CD4-positive, alpha-beta T cell treated with Interleukin-6 for 4 hours (primary cell): Measurements from ENCODE around the gene WASHC2C.
"Not testable (repeated sequence)": the region's sequence is repeated elsewhere in the genome, so short reads cannot be mapped to it uniquely, and the experiment has no call there.

ENCODE experiments used
- DNase-seq: peaks from one replicate; pipeline ENCODE4 v3.0.0-alpha.2; 2020; ENCODE audit warnings: mixed read lengths

WASHC2C gene

GRCh38 chr10:45726703-45727420, at the start of gene WASHC2C:
Gene WASHC2C (plus strand): TSS chr10:45727266. CDS start chr10:45727318, 52 bp downstream.
- peak; percentile 83 for DNase-seq

- not testable (repeated sequence) for DNase-seq
Measured at GRCh38 chr10:45678467-45678866, 48.6 kb upstream of the WASHC2C start.

GRCh38 chr10:45710200-45710796, 16.8 kb upstream of the WASHC2C start:
- not testable (repeated sequence) for DNase-seq

GRCh38 chr10:45711223-45711622, 15.8 kb upstream of the WASHC2C start:
- not testable (repeated sequence) for DNase-seq

- not testable (repeated sequence) for DNase-seq
Measured at GRCh38 chr10:45717053-45717452, 10.0 kb upstream of the WASHC2C start.

GRCh38 chr10:45717642-45718041, 9.4 kb upstream of the WASHC2C start:
- not testable (repeated sequence) for DNase-seq

GRCh38 chr10:45721503-45721902, 5.6 kb upstream of the WASHC2C start:
- not testable (repeated sequence) for DNase-seq

- not testable (repeated sequence) for DNase-seq
Measured at GRCh38 chr10:45723851-45724250, 3.2 kb upstream of the WASHC2C start.

- DNase-seq: not testable (repeated sequence)
Measured at GRCh38 chr10:45727421-45727965, 427 bp downstream of the WASHC2C start.

- not testable (repeated sequence) for DNase-seq
Measured at GRCh38 chr10:45734449-45734848, 7.4 kb downstream of the WASHC2C start.

GRCh38 chr10:45734867-45735266, 7.8 kb downstream of the WASHC2C start:
- DNase-seq: not testable (repeated sequence)

GRCh38 chr10:45741559-45741958, 14.5 kb downstream of the WASHC2C start:
- not testable (repeated sequence) for DNase-seq

- DNase-seq: not testable (repeated sequence)
Measured at GRCh38 chr10:45742014-45742413, 14.9 kb downstream of the WASHC2C start.

- not testable (repeated sequence) for DNase-seq
Measured at GRCh38 chr10:45751141-45751540, 24.1 kb downstream of the WASHC2C start.

- DNase-seq: not testable (repeated sequence)
Measured at GRCh38 chr10:45752210-45752609, 25.1 kb downstream of the WASHC2C start.

GRCh38 chr10:45753979-45754495, 27.0 kb downstream of the WASHC2C start:
- not testable (repeated sequence) for DNase-seq

GRCh38 chr10:45755083-45755482, 28.0 kb downstream of the WASHC2C start:
- DNase-seq: not testable (repeated sequence)

- not testable (repeated sequence) for DNase-seq
Measured at GRCh38 chr10:45756065-45756464, 29.0 kb downstream of the WASHC2C start.

- not testable (repeated sequence) for DNase-seq
Measured at GRCh38 chr10:45757661-45758396, 30.8 kb downstream of the WASHC2C start.

- DNase-seq: not testable (repeated sequence)
Measured at GRCh38 chr10:45761622-45762021, 34.6 kb downstream of the WASHC2C start.

- not testable (repeated sequence) for DNase-seq
Measured at GRCh38 chr10:45763037-45763436, 36.0 kb downstream of the WASHC2C start.

GRCh38 chr10:45768334-45768733, 41.3 kb downstream of the WASHC2C start:
- not testable (repeated sequence) for DNase-seq
